Activated naive CD4-positive, alpha-beta T cell treated with anti-CD3 and anti-CD28 coated beads, Interleukin-2, amount 50 U/mL, for 16 hours (primary cell): ENCODE results near the gene TBC1D13.
"Not testable (repeated sequence)": the region's sequence is repeated elsewhere in the genome, so short reads cannot be mapped to it uniquely, and the experiment has no call there.

Source experiments
- DNase-seq: peaks from one replicate; pipeline ENCODE4 v3.0.0-alpha.2; 2020

Gene TBC1D13

DNA sequence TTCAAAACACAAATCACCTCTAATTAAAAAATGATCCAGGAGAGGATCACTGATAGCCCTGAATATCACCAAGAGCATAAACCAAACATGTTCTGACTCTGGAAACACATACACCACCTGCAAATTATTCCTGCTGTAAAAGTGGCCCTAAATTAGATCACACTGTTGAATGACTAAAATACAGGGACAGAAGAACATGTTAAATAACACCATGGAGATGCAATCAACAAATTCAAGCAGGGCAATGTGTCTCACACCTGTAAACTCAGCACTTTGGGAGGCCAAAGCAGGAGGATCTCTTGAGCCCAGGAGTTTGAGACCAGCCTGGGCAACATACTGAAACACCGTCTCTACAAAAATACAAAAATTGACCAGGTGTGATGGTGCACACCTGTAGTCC lies 60.8 kb downstream of the TBC1D13 start:
- DNase-seq = no peak

- not testable (repeated sequence) for DNase-seq
Observed at GRCh38 chr9:128851024-128851423, 64.0 kb downstream of the TBC1D13 start.

- not testable (repeated sequence) for DNase-seq
Observed at GRCh38 chr9:128851779-128852600, 64.9 kb downstream of the TBC1D13 start.

- not testable (repeated sequence) for DNase-seq
Observed at GRCh38 chr9:128852646-128853045, 65.6 kb downstream of the TBC1D13 start.

GRCh38 chr9:128854454-128854853 lies 67.4 kb downstream of the TBC1D13 start:
- not testable (repeated sequence) for DNase-seq

- not testable (repeated sequence) for DNase-seq
Observed at GRCh38 chr9:128858476-128858875, 71.4 kb downstream of the TBC1D13 start.
